GM12878 (cell line): ENCODE data around the gene FIG4. TPM values are rescaled to one million over a fixed set of nuclear protein-coding genes. Genes with fewer than 3 reads are reported as not detected.

Experiments
- ATAC-seq: fragments of 200-7000 bp; cut with Tn5 transposase; 3 replicates; pipeline ENCODE4 v1.9.1; 2020; ENCODE audit warnings: mild to moderate bottlenecking, moderate library complexity
- BruUV-seq: library from RNA; stranded (reverse); fragments of 400-500 nt; replicated peaks from 2 replicates; lab custom pipeline; 2021; lab: Mats Ljungman, UMichigan
- CTCF ChIA-PET: fragments of 300-600 bp; sonication (Branson Sonifier 250); formaldehyde crosslinking; extraction: SDS; loops from one replicate; lab custom pipeline; 2021; ENCODE audit warnings: inconsistent platforms; lab: Yijun Ruan, JAX
- POLR2A ChIA-PET: fragments of 350-600 bp; formaldehyde crosslinking; extraction: SDS; loops from one replicate; lab custom pipeline; 2021; ENCODE audit warnings: inconsistent platforms; lab: Charles Lee
- RAD21 ChIA-PET: fragments of 300-600 bp; sonication (Branson Sonifier 250); formaldehyde crosslinking; loops from one replicate; lab custom pipeline; 2023; ENCODE audit warnings: antibody characterized with exemption; ENCODE audit not compliant: unreplicated experiment; lab: Charles Lee
- SMC1A ChIA-PET: fragments of 300-600 bp; sonication (Branson Sonifier 250); formaldehyde crosslinking; loops from one replicate; lab custom pipeline; 2023; ENCODE audit not compliant: unreplicated experiment, uncharacterized antibody; lab: Charles Lee
- DNase-seq: peaks from one replicate; pipeline ENCODE4 v3.0.0-alpha.2; 2011; ENCODE audit warnings: low read depth, low spot score
- FAIRE-seq: peaks from 3 replicates; lab custom pipeline; 2011; peaks lifted over from hg19 to GRCh38; lab: Jason Lieb, UNC
- H2AFZ ChIP-seq: 2 replicates; pipeline ENCODE4 v1.6.0; 2011; ENCODE audit warnings: low read depth, low read length, control low read depth; ENCODE audit not compliant: control insufficient read depth
- H3K27ac ChIP-seq: 2 replicates; pipeline ENCODE4 v1.5.1; 2011; ENCODE audit warnings: control low read depth; ENCODE audit not compliant: control insufficient read depth, insufficient read depth
- H3K27me3 ChIP-seq, 2 experiments: replicated peaks in 1 of 2; 2 replicates each; pipeline versions ENCODE4 v1.6.0 to v1.6.1; 2011; ENCODE audit warnings: low read length in 1 of 2; ENCODE audit not compliant: control insufficient read depth in 2 of 2, insufficient read depth in 2 of 2
- H3K36me3 ChIP-seq, 2 experiments: 2 replicates each; pipeline ENCODE4 v1.5.1; 2011; ENCODE audit warnings: low read length in 1 of 2; ENCODE audit not compliant: control insufficient read depth in 2 of 2, insufficient read depth in 2 of 2
- H3K4me1 ChIP-seq: 2 replicates; pipeline ENCODE4 v1.6.1; 2011; ENCODE audit warnings: mild to moderate bottlenecking, low read length, moderate library complexity, mixed read lengths; ENCODE audit not compliant: control insufficient read depth, insufficient read depth
- H3K4me2 ChIP-seq: 2 replicates; pipeline ENCODE4 v1.6.0; 2011; ENCODE audit warnings: control low read depth; ENCODE audit not compliant: control insufficient read depth, insufficient read depth
- H3K4me3 ChIP-seq: fragments of 200-600 bp; sonication (generic); 2 replicates; pipeline ENCODE4 v1.5.1; 2016
- H3K79me2 ChIP-seq: 2 replicates; pipeline ENCODE4 v1.6.0; 2011; ENCODE audit warnings: low read length; ENCODE audit not compliant: control insufficient read depth, insufficient read depth
- H3K9ac ChIP-seq: 2 replicates; pipeline ENCODE4 v1.8.0; 2011; ENCODE audit warnings: low read length, control low read depth, mixed read lengths; ENCODE audit not compliant: control insufficient read depth, insufficient read depth
- H3K9me3 ChIP-seq: replicated peaks from 3 replicates; pipeline ENCODE4 v1.5.1; 2011; ENCODE audit warnings: mild to moderate bottlenecking, low read length; ENCODE audit not compliant: control insufficient read depth, insufficient read depth
- H4K20me1 ChIP-seq: 2 replicates; pipeline ENCODE4 v1.6.0; 2011; ENCODE audit not compliant: control insufficient read depth, insufficient read depth
- E2F8 ChIP-seq: fragments of 450-650 bp; IDR thresholded peaks from 2 replicates; pipeline ENCODE4 v1.6.1; 2018; ENCODE audit warnings: mild to moderate bottlenecking, low read depth, moderate library complexity; ENCODE audit not compliant: partially characterized antibody
- HDAC2 ChIP-seq: fragments of 200-600 bp; sonication (generic); IDR thresholded peaks from 2 replicates; pipeline ENCODE4 v1.6.1; 2017
- JUND ChIP-seq: IDR thresholded peaks from 2 replicates; pipeline ENCODE4 v1.6.1; 2012; ENCODE audit warnings: low read depth, mild to moderate bottlenecking, low read length, improper control_type of control experiment, moderate library complexity
- LARP7 ChIP-seq: fragments of 450-650 bp; IDR thresholded peaks from 2 replicates; pipeline ENCODE4 v1.6.1; 2017; ENCODE audit warnings: mild to moderate bottlenecking
- SMAD5 ChIP-seq: IDR thresholded peaks from 2 replicates; pipeline ENCODE4 v1.6.1; 2016; ENCODE audit warnings: antibody characterized with exemption, low read depth
- ZNF207 ChIP-seq: fragments of 450-650 bp; IDR thresholded peaks from 2 replicates; pipeline ENCODE4 v1.6.1; 2014; ENCODE audit warnings: antibody characterized with exemption, mild to moderate bottlenecking, borderline replicate concordance
- ZSCAN29 ChIP-seq: fragments of 450-650 bp; IDR thresholded peaks from 2 replicates; pipeline ENCODE4 v1.6.1; 2017; ENCODE audit warnings: mild to moderate bottlenecking, moderate library complexity
- WGBS: methylation state at CpG from one replicate; pipeline ENCODE4 v1.1.6; 2016; ENCODE audit warnings: low lambda C conversion rate; ENCODE audit not compliant: insufficient replicate concordance, insufficient coverage; ENCODE audit errors: missing lambda C conversion rate; 5-methylcytosine and 5-hydroxymethylcytosine counted together
- in situ Hi-C: fragments of 300-500 bp; cut with MboI; formaldehyde crosslinking; loops from 9 replicates; pipeline ENCODE4 v1.14.3; 2018; ENCODE audit warnings: mixed read lengths
- intact Hi-C: fragments of 100-400 bp; cut with micrococcal nuclease; formaldehyde crosslinking; loops from one replicate; pipeline ENCODE4 v1.14.2; 2022; ENCODE audit not compliant: unreplicated experiment
- polyA plus RNA-seq, 11 experiments: library from polyadenylated mRNA; depleted of rRNA in 4 of 11; unstranded in 6 of 11; stranded (reverse) in 5 of 11; fragments of >200 nt; fragmentation: Nextera tagmentation in 4 of 11; fragmentation: Illumina TruSeq in 1 of 11; extraction: Ambion mirVana in 4 of 11; extraction: Trizol in 1 of 11; gene quantifications; 1 replicate in 1 of 11; 2 replicates in 10 of 11; pipeline versions ENCODE4 v1.2.1 to v1.2.3, GENCODE V29; 2011 to 2016; ENCODE audit warnings: inconsistent platforms in 2 of 11, missing spikeins in 2 of 11, low read depth in 1 of 11
- total RNA-seq, 4 experiments: library from RNA; depleted of rRNA in 3 of 4; stranded (reverse); fragments of >200 nt in 3 of 4; fragmentation: Illumina TruSeq in 1 of 4; extraction: Trizol in 1 of 4; gene quantifications; 2 replicates each; pipeline versions ENCODE4 v1.2.1 to v1.2.3, GENCODE V29; 2013 to 2021

The FIG4 gene
- total and polyA plus RNA-seq, 10 of the 15 experiments (the other 5 are each of a cell fraction or from before 2014, with no cell fraction given): 3.8 to 23.2 (median 11.8) TPM

GRCh38 chr6:109655761-109656262 is 35.3 kb upstream of the FIG4 start:
- ChIA-PET POLR2A (no interaction called here), RAD21 (no interaction called here), SMC1A (interaction anchor here (1.0 to 1.3 kb wide), 2 partner anchors 20 to 42 kb away, joined by 4 read pairs; no protein-coding TSS in a partner anchor), CTCF (interaction anchor here (1.0 kb wide), 2 partner anchors 64 to 543 kb away, joined by 3 to 4 read pairs; no protein-coding TSS in a partner anchor)
- ATAC-seq: no peak
- H3K79me2 ChIP-seq: no peaks in the 10 kb centered on the region
- H3K4me2 ChIP-seq: no peak overlapping the region
- H3K4me3 ChIP-seq: no peak overlapping the region
- H3K27ac ChIP-seq: no peak overlapping the region
- H3K4me1 ChIP-seq: no peaks in the 10 kb centered on the region
- H2AFZ ChIP-seq: no peak overlapping the region
- FAIRE-seq: no peak
- WGBS: 89% methylated on average over 6 of the region's 6 CpGs
- H3K36me3 ChIP-seq: no peaks in the 10 kb centered on the region
- H4K20me1 ChIP-seq: no peaks in the 10 kb centered on the region
- H3K9ac ChIP-seq: no peak overlapping the region
- no peak for TF ChIP-seq HDAC2
- TF ChIP-seq SMAD5: no peak
- no peak for TF ChIP-seq ZSCAN29
- no peak for TF ChIP-seq JUND
- no peak for TF ChIP-seq LARP7
- no peak for TF ChIP-seq E2F8
- TF ChIP-seq ZNF207: no peak
- no peak for DNase-seq
- no peaks in the 10 kb centered on the region for H3K9me3 ChIP-seq
- intact Hi-C loops (no loop called here), in situ Hi-C loops (no loop called here)
- no peaks in the 10 kb centered on the region for H3K27me3 ChIP-seq
- no TSS peak for BruUV-seq
